OCI-LY3 (cell line): ENCODE measurements around the gene ZNF892.
"Not testable (repeated sequence)": the region's sequence is repeated elsewhere in the genome, so short reads cannot be mapped to it uniquely, and the experiment has no call there.

ENCODE experiments used
- H2AFZ ChIP-seq: fragments of 200-600, 300-600 bp; shearing (Covaris generic); 2 replicates; pipeline ENCODE4 v1.6.0; 2014; ENCODE audit warnings: antibody characterized with exemption, low read depth, low read length
- H3K27ac ChIP-seq: fragments of 200-600, 300-600 bp; sonication (generic); 2 replicates; pipeline ENCODE4 v1.5.1; 2014; ENCODE audit warnings: mild to moderate bottlenecking, low read length, moderate library complexity, mixed read lengths
- H3K27me3 ChIP-seq: fragments of 200-600, 300-600 bp; sonication (generic); 2 replicates; pipeline ENCODE4 v1.6.1; 2014; ENCODE audit warnings: low read depth, low read length, mixed read lengths
- H3K36me3 ChIP-seq: fragments of 200-600, 300-600 bp; sonication (generic); replicated peaks from 2 replicates; pipeline ENCODE3; 2014; ENCODE audit warnings: low read depth, low read length, mixed read lengths
- H3K4me1 ChIP-seq: fragments of 300-600, 200-600 bp; sonication (generic); 2 replicates; pipeline ENCODE4 v1.6.1; 2014; ENCODE audit warnings: low read length, mixed read lengths
- H3K4me2 ChIP-seq: fragments of 200-600, 300-600 bp; sonication (generic); 2 replicates; pipeline ENCODE4 v1.6.1; 2014; ENCODE audit warnings: low read length, mixed read lengths
- H3K4me3 ChIP-seq: fragments of 300-600, 200-600 bp; sonication (generic); 2 replicates; pipeline ENCODE4 v1.5.1; 2014; ENCODE audit warnings: antibody characterized with exemption, mild to moderate bottlenecking, low read length, moderate library complexity
- H3K79me2 ChIP-seq: fragments of 300-600, 200-600 bp; shearing (Covaris generic); 2 replicates; pipeline ENCODE4 v1.6.1; 2014; ENCODE audit warnings: mild to moderate bottlenecking, low read length, mixed read lengths
- H3K9ac ChIP-seq: fragments of 300-600, 200-600 bp; shearing (Covaris generic); 2 replicates; pipeline ENCODE4 v1.6.0; 2014; ENCODE audit warnings: mild to moderate bottlenecking, low read length, moderate library complexity
- H3K9me3 ChIP-seq: fragments of 200-600, 300-600 bp; shearing (Covaris generic); 2 replicates; pipeline ENCODE4 v1.6.1; 2014; ENCODE audit warnings: low read length, mixed read lengths; ENCODE audit not compliant: insufficient read depth
- H4K20me1 ChIP-seq: fragments of 200-600, 300-600 bp; sonication (generic); 2 replicates; pipeline ENCODE4 v1.6.1; 2016; ENCODE audit warnings: low read length, mixed read lengths; ENCODE audit not compliant: insufficient read depth
- CTCF ChIP-seq: fragments of 200-600, 300-600 bp; sonication (generic); IDR thresholded peaks from 2 replicates; pipeline ENCODE4 v1.5.1; 2014; ENCODE audit warnings: antibody characterized with exemption, low read length, low read depth
- EZH2phosphoT487 ChIP-seq: fragments of 200-600 bp; shearing (Covaris generic); IDR thresholded peaks from 2 replicates; pipeline ENCODE4 v1.6.1; 2018; ENCODE audit warnings: antibody characterized with exemption, mixed run types, low read depth

Gene ZNF892

GRCh38 chr2:95240556-95240955 is 33.2 kb downstream of the ZNF892 start:
- H3K27me3 ChIP-seq = no peaks in the 10 kb centered on the region
- H3K9me3 ChIP-seq = no peaks in the 10 kb centered on the region
- no peaks in the 10 kb centered on the region for H3K79me2 ChIP-seq
- no peaks in the 10 kb centered on the region for H3K36me3 ChIP-seq
- H3K4me2 ChIP-seq = no peak overlapping the region
- H2AFZ ChIP-seq = no peak overlapping the region
- H3K27ac ChIP-seq = no peak overlapping the region
- no peak overlapping the region for H3K4me3 ChIP-seq
- H3K4me1 ChIP-seq = no peaks in the 10 kb centered on the region
- H3K9ac ChIP-seq = no peak overlapping the region
- no peak for TF ChIP-seq EZH2phosphoT487
- TF ChIP-seq CTCF = no peak
- H4K20me1 ChIP-seq = no peaks in the 10 kb centered on the region

- H3K4me1 ChIP-seq, H3K36me3 ChIP-seq, H3K9me3 ChIP-seq, H2AFZ ChIP-seq, H3K27ac ChIP-seq, H3K9ac ChIP-seq, H4K20me1 ChIP-seq, H3K27me3 ChIP-seq, H3K79me2 ChIP-seq, H3K4me3 ChIP-seq, H3K4me2 ChIP-seq: not testable (repeated sequence)
Measured at GRCh38 chr2:95242084-95242483, 34.8 kb downstream of the ZNF892 start.
